ENCODE data around the gene SPRR2D.
"Not testable (repeated sequence)": the region's sequence is repeated elsewhere in the genome, so short reads cannot be mapped to it uniquely, and the experiment has no call there.

Gene SPRR2D

GRCh38 chr1:153040950-153041631 lies at the start of gene SPRR2D:
TSS of gene SPRR2D (minus strand) at chr1:153041120. CDS start at chr1:153040346, 774 bp downstream.
- DNase-seq: no peak
- no peak within 1 kb of the TSS for H3K4me3 Mint-ChIP-seq
- H3K36me3 Mint-ChIP-seq (ENCODE audit: low read depth): no peaks in the 10 kb centered on the region
- no peaks in the 10 kb centered on the region for H3K9me3 Mint-ChIP-seq
- H3K4me1 Mint-ChIP-seq (ENCODE audit: low read depth): no peaks in the 10 kb centered on the region
- no peak within 1 kb of the TSS for H3K27ac Mint-ChIP-seq
- peaks cover 69% of the 10 kb centered on the region for H3K27me3 Mint-ChIP-seq

- H3K4me3 Mint-ChIP-seq: no peak overlapping the region
- no peaks in the 10 kb centered on the region for H3K9me3 Mint-ChIP-seq
- H3K27ac Mint-ChIP-seq: no peak overlapping the region
- peaks cover 36% of the 10 kb centered on the region for H3K27me3 Mint-ChIP-seq
- DNase-seq: no peak
- no peaks in the 10 kb centered on the region for H3K36me3 Mint-ChIP-seq (ENCODE audit: low read depth)
- no peaks in the 10 kb centered on the region for H3K4me1 Mint-ChIP-seq (ENCODE audit: low read depth)
These were observed 46.7 kb upstream of the SPRR2D start for GRCh38 chr1:153087652-153088051.

- Mint-ChIP-seq H3K27me3 (peaks cover 40% of the 10 kb centered on the region), H3K27ac (no peak overlapping the region), H3K4me1 (ENCODE audit: low read depth) (no peaks in the 10 kb centered on the region), H3K36me3 (ENCODE audit: low read depth) (no peaks in the 10 kb centered on the region), H3K9me3 (peaks cover 5% of the 10 kb centered on the region), H3K4me3 (no peak overlapping the region)
- no peak for DNase-seq
These were observed 40.8 kb upstream of the SPRR2D start for GRCh38 chr1:153081736-153082135.

- DNase-seq: no peak
These were observed 32.1 kb upstream of the SPRR2D start for GRCh38 chr1:153072806-153073726.

GRCh38 chr1:153071511-153071910 lies 30.6 kb upstream of the SPRR2D start, which contains the start of gene SPRR2B:
TSS of gene SPRR2B (minus strand) at chr1:153071611. CDS start at chr1:153070839, 772 bp downstream.
- no peaks in the 10 kb centered on the region for H3K9me3 Mint-ChIP-seq
- no peak for DNase-seq
- no peak within 1 kb of the TSS for H3K4me3 Mint-ChIP-seq

More at GRCh38 chr1:153072806-153073726, 32.1 kb upstream of the SPRR2D start:
- Mint-ChIP-seq H3K9me3 (peaks cover 2% of the 10 kb centered on the region), H3K4me3 (no peak overlapping the region), H3K27ac (no peak overlapping the region), H3K27me3 (peaks cover 22% of the 10 kb centered on the region), H3K36me3 (ENCODE audit: low read depth) (no peaks in the 10 kb centered on the region), H3K4me1 (ENCODE audit: low read depth) (no peaks in the 10 kb centered on the region)

GRCh38 chr1:153070243-153070642 lies 29.3 kb upstream of the SPRR2D start:
- no peak overlapping the region for H3K4me3 Mint-ChIP-seq
- no peaks in the 10 kb centered on the region for H3K4me1 Mint-ChIP-seq (ENCODE audit: low read depth)
- H3K36me3 Mint-ChIP-seq (ENCODE audit: low read depth): no peaks in the 10 kb centered on the region
- H3K27ac Mint-ChIP-seq: no peak overlapping the region
- H3K27me3 Mint-ChIP-seq: peaks cover 34% of the 10 kb centered on the region
- H3K9me3 Mint-ChIP-seq: no peaks in the 10 kb centered on the region
- no peak for DNase-seq

More at GRCh38 chr1:153071511-153071910, 30.6 kb upstream of the SPRR2D start, which contains the start of gene SPRR2B:
- Mint-ChIP-seq H3K27ac (no peak within 1 kb of the TSS), H3K36me3 (ENCODE audit: low read depth) (no peaks in the 10 kb centered on the region), H3K4me1 (ENCODE audit: low read depth) (no peaks in the 10 kb centered on the region), H3K27me3 (peaks cover 23% of the 10 kb centered on the region)

GRCh38 chr1:153058826-153059784 lies 18.2 kb upstream of the SPRR2D start:
- Mint-ChIP-seq H3K4me3 (no peak overlapping the region), H3K36me3 (ENCODE audit: low read depth) (no peaks in the 10 kb centered on the region), H3K27me3 (peaks cover 30% of the 10 kb centered on the region), H3K27ac (no peak overlapping the region), H3K4me1 (ENCODE audit: low read depth) (no peaks in the 10 kb centered on the region), H3K9me3 (no peaks in the 10 kb centered on the region)
- DNase-seq: no peak

GRCh38 chr1:153058154-153058553 lies 17.2 kb upstream of the SPRR2D start:
- DNase-seq: no peak
- peaks cover 34% of the 10 kb centered on the region for H3K27me3 Mint-ChIP-seq
- H3K4me3 Mint-ChIP-seq: no peak overlapping the region
- H3K9me3 Mint-ChIP-seq: no peaks in the 10 kb centered on the region
- H3K27ac Mint-ChIP-seq: no peak overlapping the region
- no peaks in the 10 kb centered on the region for H3K36me3 Mint-ChIP-seq (ENCODE audit: low read depth)
- H3K4me1 Mint-ChIP-seq (ENCODE audit: low read depth): no peaks in the 10 kb centered on the region

- Mint-ChIP-seq H3K9me3 (no peaks in the 10 kb centered on the region), H3K27ac (no peak within 1 kb of the TSS), H3K4me3 (no peak within 1 kb of the TSS), H3K4me1 (ENCODE audit: low read depth) (no peaks in the 10 kb centered on the region), H3K36me3 (ENCODE audit: low read depth) (no peaks in the 10 kb centered on the region), H3K27me3 (peaks cover 38% of the 10 kb centered on the region)
- DNase-seq: no peak
These were observed 16.5 kb upstream of the SPRR2D start, which contains the start of gene SPRR2A for GRCh38 chr1:153057375-153057774. TSS of gene SPRR2A (minus strand) at chr1:153057512. CDS start at chr1:153056735, 777 bp downstream.

- DNase-seq; H3K27ac Mint-ChIP-seq; H3K4me1 Mint-ChIP-seq (ENCODE audit: low read depth); H3K4me3 Mint-ChIP-seq; H3K9me3 Mint-ChIP-seq; H3K36me3 Mint-ChIP-seq (ENCODE audit: low read depth): not testable (repeated sequence)
- H3K27me3 Mint-ChIP-seq: peaks cover 39% of the 10 kb centered on the region
These were observed 15.2 kb upstream of the SPRR2D start for GRCh38 chr1:153056111-153056510.

GRCh38 chr1:153049211-153049610 lies 8.3 kb upstream of the SPRR2D start:
- Mint-ChIP-seq H3K27me3 (peaks cover 54% of the 10 kb centered on the region), H3K27ac (no peak overlapping the region), H3K4me3 (no peak overlapping the region), H3K36me3 (ENCODE audit: low read depth) (no peaks in the 10 kb centered on the region), H3K9me3 (no peaks in the 10 kb centered on the region), H3K4me1 (ENCODE audit: low read depth) (no peaks in the 10 kb centered on the region)
- no peak for DNase-seq

- Mint-ChIP-seq H3K4me3 (no peak overlapping the region), H3K27me3 (peaks cover 37% of the 10 kb centered on the region), H3K4me1 (ENCODE audit: low read depth) (no peaks in the 10 kb centered on the region), H3K36me3 (ENCODE audit: low read depth) (no peaks in the 10 kb centered on the region), H3K9me3 (no peaks in the 10 kb centered on the region), H3K27ac (no peak overlapping the region)
- DNase-seq: no peak
These were observed 5.7 kb downstream of the SPRR2D start for GRCh38 chr1:153035211-153035610.

GRCh38 chr1:153032677-153033308 lies 8.1 kb downstream of the SPRR2D start:
- Mint-ChIP-seq H3K36me3 (ENCODE audit: low read depth) (no peaks in the 10 kb centered on the region), H3K4me3 (no peak overlapping the region), H3K9me3 (no peaks in the 10 kb centered on the region), H3K27ac (no peak overlapping the region), H3K27me3 (peaks cover 32% of the 10 kb centered on the region), H3K4me1 (ENCODE audit: low read depth) (no peaks in the 10 kb centered on the region)
- no peak for DNase-seq

All from activated T-cell treated with anti-CD3 and anti-CD28 coated beads, Interleukin-2, amount 50 U/mL, for 24 hours (primary cell).